Stimulated activated CD8-positive, alpha-beta memory T cell treated with anti-CD3 and anti-CD28 coated beads, Interleukin-12 subunit alpha, Interleukin-12 subunit beta, amount 100 ng/mL, for 24 hours (primary cell): Measurements from ENCODE around the gene PLA2G12A.
"Not testable (repeated sequence)": the region's sequence is repeated elsewhere in the genome, so short reads cannot be mapped to it uniquely, and the experiment has no call there.

Source experiments
- DNase-seq: peaks from one replicate; pipeline ENCODE4 v3.0.0-alpha.2; 2020; ENCODE audit errors: extremely low read depth

Gene PLA2G12A

GRCh38 chr4:109678925-109679324, 50.9 kb downstream of the PLA2G12A start:
- DNase-seq, result not testable (repeated sequence)

GRCh38 chr4:109678472-109678871, 51.4 kb downstream of the PLA2G12A start:
- DNase-seq, result not testable (repeated sequence)

GRCh38 chr4:109676886-109677285, 53.0 kb downstream of the PLA2G12A start:
- no peak for DNase-seq

- no peak for DNase-seq
Measured at GRCh38 chr4:109675843-109676242, 54.0 kb downstream of the PLA2G12A start.

GRCh38 chr4:109675181-109675580, 54.7 kb downstream of the PLA2G12A start:
- no peak for DNase-seq

GRCh38 chr4:109673303-109673702, 56.6 kb downstream of the PLA2G12A start:
- DNase-seq, result no peak

GRCh38 chr4:109672169-109672930, 57.5 kb downstream of the PLA2G12A start:
- DNase-seq, result no peak

- no peak for DNase-seq
Measured at GRCh38 chr4:109671350-109671749, 58.5 kb downstream of the PLA2G12A start.

- DNase-seq, result no peak
Measured at GRCh38 chr4:109665783-109666485, 63.9 kb downstream of the PLA2G12A start.

- DNase-seq, result no peak
Measured at GRCh38 chr4:109662771-109663170, 67.1 kb downstream of the PLA2G12A start.

GRCh38 chr4:109662116-109662515, 67.8 kb downstream of the PLA2G12A start:
- DNase-seq, result no peak
